HepG2 (cell line): ENCODE data around the gene PCYT2. TPM values are rescaled to one million over a fixed set of nuclear protein-coding genes. Genes with fewer than 3 reads are reported as not detected.
A peak's percentile ranks its signal among the peaks of the same experiment; 100 is the strongest.

Source experiments
- POLR2G ChIP-seq: fragments of 200-400 bp; formaldehyde crosslinking; IDR thresholded peaks from 2 replicates; pipeline ENCODE4 v1.6.1; 2018; ENCODE audit warnings: mild to moderate bottlenecking, low read depth, low read length, moderate library complexity
- REPIN1 ChIP-seq: sonication (generic); formaldehyde crosslinking; IDR thresholded peaks from 2 replicates; pipeline ENCODE4 v1.8.0; 2022; ENCODE audit warnings: missing genetic modification reagents, low read depth, mild to moderate bottlenecking, borderline replicate concordance
- ZBTB25 ChIP-seq: IDR thresholded peaks from 2 replicates; pipeline ENCODE4 v1.6.1; 2018; ENCODE audit warnings: missing genetic modification reagents
- ZNF232 ChIP-seq: sonication (generic); formaldehyde crosslinking; IDR thresholded peaks from 2 replicates; pipeline ENCODE4 v1.4.0; 2020; ENCODE audit warnings: missing genetic modification reagents, borderline replicate concordance
- ZNF772 ChIP-seq: sonication (generic); formaldehyde crosslinking; IDR thresholded peaks from 2 replicates; pipeline ENCODE4 v1.5.0; 2020; ENCODE audit warnings: mild to moderate bottlenecking, missing genetic modification reagents
- ZNF781 ChIP-seq: sonication (generic); formaldehyde crosslinking; IDR thresholded peaks from 2 replicates; pipeline ENCODE4 v1.5.1; 2020; ENCODE audit warnings: borderline replicate concordance, mild to moderate bottlenecking, missing genetic modification reagents; ENCODE audit errors: not compliant biosample characterization
- polyA plus RNA-seq, 8 experiments: library from polyadenylated mRNA; depleted of rRNA in 3 of 8; stranded (reverse) in 7 of 8; unstranded in 1 of 8; fragments of >200 nt; fragmentation: Illumina TruSeq in 4 of 8; extraction: Trizol in 4 of 8; gene quantifications; 2 replicates each; pipeline versions ENCODE4 v1.2.1 to v1.2.3, GENCODE V29; 2011 to 2016; ENCODE audit warnings: low read depth in 4 of 8, missing spikeins in 1 of 8, mixed read lengths in 1 of 8; ENCODE audit not compliant: insufficient read depth in 1 of 8
- total RNA-seq, 5 experiments: library from RNA; depleted of rRNA; stranded (reverse); fragments of >200 nt; fragmentation: Illumina TruSeq; extraction: Trizol; gene quantifications; 2 replicates each; pipeline ENCODE4 v1.2.3, GENCODE V29; 2016; ENCODE audit warnings: low read depth in 1 of 5
- TF ChIP-seq, protein P1 (sequence below): sonication (generic); formaldehyde crosslinking; IDR thresholded peaks from 2 replicates; pipeline ENCODE4 v1.4.0; 2020; ENCODE audit warnings: missing genetic modification reagents
- TF ChIP-seq, protein P2 (sequence below): sonication (generic); formaldehyde crosslinking; IDR thresholded peaks from 2 replicates; pipeline ENCODE4 v1.4.0; 2020; ENCODE audit warnings: missing genetic modification reagents, mild to moderate bottlenecking, borderline replicate concordance
- TF ChIP-seq, protein P3 (sequence below), 2 experiments: fragments of 450-650 bp in 1 of 2; sonication (generic) in 1 of 2; formaldehyde crosslinking in 1 of 2; IDR thresholded peaks; 2 replicates each; pipeline versions ENCODE4 v1.6.1 to v1.8.0; 2016 to 2022; ENCODE audit warnings: antibody characterized with exemption in 1 of 2, mild to moderate bottlenecking in 1 of 2, missing genetic modification reagents in 1 of 2

PCYT2 gene
- total and polyA plus RNA-seq, 2 of the 13 experiments (the other 11 are each of a cell fraction or from before 2014, with no cell fraction given): 147 to 297 TPM

GRCh38 chr17:81859906-81860755 is 51.1 kb downstream of the PCYT2 start, which contains the start of gene P4HB (continued):
- TF ChIP-seq, protein P1, sequence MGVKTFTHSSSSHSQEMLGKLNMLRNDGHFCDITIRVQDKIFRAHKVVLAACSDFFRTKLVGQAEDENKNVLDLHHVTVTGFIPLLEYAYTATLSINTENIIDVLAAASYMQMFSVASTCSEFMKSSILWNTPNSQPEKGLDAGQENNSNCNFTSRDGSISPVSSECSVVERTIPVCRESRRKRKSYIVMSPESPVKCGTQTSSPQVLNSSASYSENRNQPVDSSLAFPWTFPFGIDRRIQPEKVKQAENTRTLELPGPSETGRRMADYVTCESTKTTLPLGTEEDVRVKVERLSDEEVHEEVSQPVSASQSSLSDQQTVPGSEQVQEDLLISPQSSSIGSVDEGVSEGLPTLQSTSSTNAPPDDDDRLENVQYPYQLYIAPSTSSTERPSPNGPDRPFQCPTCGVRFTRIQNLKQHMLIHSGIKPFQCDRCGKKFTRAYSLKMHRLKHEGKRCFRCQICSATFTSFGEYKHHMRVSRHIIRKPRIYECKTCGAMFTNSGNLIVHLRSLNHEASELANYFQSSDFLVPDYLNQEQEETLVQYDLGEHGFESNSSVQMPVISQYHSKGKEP (CRISPR knock-in tag): peak; percentile 83; the same call in 1 of the 2 replicates
- TF ChIP-seq POLR2G: peak; percentile 88
- TF ChIP-seq REPIN1 (CRISPR knock-in tag): no peak
- TF ChIP-seq ZNF232 (CRISPR knock-in tag): no peak
- no peak for TF ChIP-seq ZNF781 (CRISPR knock-in tag)
- TF ChIP-seq, protein P2, sequence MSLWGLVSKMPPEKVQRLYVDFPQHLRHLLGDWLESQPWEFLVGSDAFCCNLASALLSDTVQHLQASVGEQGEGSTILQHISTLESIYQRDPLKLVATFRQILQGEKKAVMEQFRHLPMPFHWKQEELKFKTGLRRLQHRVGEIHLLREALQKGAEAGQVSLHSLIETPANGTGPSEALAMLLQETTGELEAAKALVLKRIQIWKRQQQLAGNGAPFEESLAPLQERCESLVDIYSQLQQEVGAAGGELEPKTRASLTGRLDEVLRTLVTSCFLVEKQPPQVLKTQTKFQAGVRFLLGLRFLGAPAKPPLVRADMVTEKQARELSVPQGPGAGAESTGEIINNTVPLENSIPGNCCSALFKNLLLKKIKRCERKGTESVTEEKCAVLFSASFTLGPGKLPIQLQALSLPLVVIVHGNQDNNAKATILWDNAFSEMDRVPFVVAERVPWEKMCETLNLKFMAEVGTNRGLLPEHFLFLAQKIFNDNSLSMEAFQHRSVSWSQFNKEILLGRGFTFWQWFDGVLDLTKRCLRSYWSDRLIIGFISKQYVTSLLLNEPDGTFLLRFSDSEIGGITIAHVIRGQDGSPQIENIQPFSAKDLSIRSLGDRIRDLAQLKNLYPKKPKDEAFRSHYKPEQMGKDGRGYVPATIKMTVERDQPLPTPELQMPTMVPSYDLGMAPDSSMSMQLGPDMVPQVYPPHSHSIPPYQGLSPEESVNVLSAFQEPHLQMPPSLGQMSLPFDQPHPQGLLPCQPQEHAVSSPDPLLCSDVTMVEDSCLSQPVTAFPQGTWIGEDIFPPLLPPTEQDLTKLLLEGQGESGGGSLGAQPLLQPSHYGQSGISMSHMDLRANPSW: no peak
- TF ChIP-seq, protein P3, sequence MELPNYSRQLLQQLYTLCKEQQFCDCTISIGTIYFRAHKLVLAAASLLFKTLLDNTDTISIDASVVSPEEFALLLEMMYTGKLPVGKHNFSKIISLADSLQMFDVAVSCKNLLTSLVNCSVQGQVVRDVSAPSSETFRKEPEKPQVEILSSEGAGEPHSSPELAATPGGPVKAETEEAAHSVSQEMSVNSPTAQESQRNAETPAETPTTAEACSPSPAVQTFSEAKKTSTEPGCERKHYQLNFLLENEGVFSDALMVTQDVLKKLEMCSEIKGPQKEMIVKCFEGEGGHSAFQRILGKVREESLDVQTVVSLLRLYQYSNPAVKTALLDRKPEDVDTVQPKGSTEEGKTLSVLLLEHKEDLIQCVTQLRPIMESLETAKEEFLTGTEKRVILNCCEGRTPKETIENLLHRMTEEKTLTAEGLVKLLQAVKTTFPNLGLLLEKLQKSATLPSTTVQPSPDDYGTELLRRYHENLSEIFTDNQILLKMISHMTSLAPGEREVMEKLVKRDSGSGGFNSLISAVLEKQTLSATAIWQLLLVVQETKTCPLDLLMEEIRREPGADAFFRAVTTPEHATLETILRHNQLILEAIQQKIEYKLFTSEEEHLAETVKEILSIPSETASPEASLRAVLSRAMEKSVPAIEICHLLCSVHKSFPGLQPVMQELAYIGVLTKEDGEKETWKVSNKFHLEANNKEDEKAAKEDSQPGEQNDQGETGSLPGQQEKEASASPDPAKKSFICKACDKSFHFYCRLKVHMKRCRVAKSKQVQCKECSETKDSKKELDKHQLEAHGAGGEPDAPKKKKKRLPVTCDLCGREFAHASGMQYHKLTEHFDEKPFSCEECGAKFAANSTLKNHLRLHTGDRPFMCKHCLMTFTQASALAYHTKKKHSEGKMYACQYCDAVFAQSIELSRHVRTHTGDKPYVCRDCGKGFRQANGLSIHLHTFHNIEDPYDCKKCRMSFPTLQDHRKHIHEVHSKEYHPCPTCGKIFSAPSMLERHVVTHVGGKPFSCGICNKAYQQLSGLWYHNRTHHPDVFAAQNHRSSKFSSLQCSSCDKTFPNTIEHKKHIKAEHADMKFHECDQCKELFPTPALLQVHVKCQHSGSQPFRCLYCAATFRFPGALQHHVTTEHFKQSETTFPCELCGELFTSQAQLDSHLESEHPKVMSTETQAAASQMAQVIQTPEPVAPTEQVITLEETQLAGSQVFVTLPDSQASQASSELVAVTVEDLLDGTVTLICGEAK (IDR thresholded peaks at IDR 0.05): no peak
- TF ChIP-seq, protein P3 (CRISPR knock-in tag; IDR thresholded peaks at IDR 0.05): no peak
- TF ChIP-seq ZBTB25 (CRISPR knock-in tag): no peak; the same call in 1 of the 2 replicates
- no peak; the same call in 1 of the 2 replicates for TF ChIP-seq ZNF772
